ENCODE measurements around the gene VPS33A.

VPS33A gene

GRCh38 chr12:122204167-122205052 lies 61.9 kb downstream of the VPS33A start:
- H3K4me3 ChIP-seq (ENCODE audit: low read length), result peak overlapping the region; percentile 26; the same call in 1 of the 2 replicates
- TF ChIP-seq ZNF274 (IDR thresholded peaks at IDR 0.05; ENCODE audit: low read depth, low read length), result no peak

GRCh38 chr12:122203301-122204166 lies 62.8 kb downstream of the VPS33A start, which contains the start of gene B3GNT4:
B3GNT4 (plus strand) TSS chr12:122203709; CDS start chr12:122204619, 910 bp downstream.
- no peak for TF ChIP-seq ZNF274 (IDR thresholded peaks at IDR 0.05; ENCODE audit: low read depth, low read length)
- H3K4me3 ChIP-seq (ENCODE audit: low read length), result peak within 1 kb of the TSS; percentile 53; the same call in 1 of the 2 replicates

GRCh38 chr12:122202811-122203210 lies 63.5 kb downstream of the VPS33A start:
- H3K4me3 ChIP-seq (ENCODE audit: low read length), result peak overlapping the region; percentile 53; the same call in 1 of the 2 replicates

GRCh38 chr12:122202017-122202416 lies 64.3 kb downstream of the VPS33A start:
- H3K4me3 ChIP-seq (ENCODE audit: low read length), result no peak overlapping the region
- TF ChIP-seq ZNF274 (IDR thresholded peaks at IDR 0.05; ENCODE audit: low read depth, low read length), result no peak

- no peak for TF ChIP-seq ZNF274 (IDR thresholded peaks at IDR 0.05; ENCODE audit: low read depth, low read length)
- no peak overlapping the region for H3K4me3 ChIP-seq (ENCODE audit: low read length)
Observed at GRCh38 chr12:122201381-122201780, 64.9 kb downstream of the VPS33A start.

GRCh38 chr12:122200541-122201175 lies 65.6 kb downstream of the VPS33A start:
- TF ChIP-seq ZNF274 (IDR thresholded peaks at IDR 0.05; ENCODE audit: low read depth, low read length), result no peak
- H3K4me3 ChIP-seq (ENCODE audit: low read length), result no peak overlapping the region

- H3K4me3 ChIP-seq (ENCODE audit: low read length), result no peak overlapping the region
- no peak for TF ChIP-seq ZNF274 (IDR thresholded peaks at IDR 0.05; ENCODE audit: low read depth, low read length)
Observed at GRCh38 chr12:122199484-122200355, 66.6 kb downstream of the VPS33A start.

- TF ChIP-seq ZNF274 (IDR thresholded peaks at IDR 0.05; ENCODE audit: low read depth, low read length), result no peak
- H3K4me3 ChIP-seq (ENCODE audit: low read length), result no peak overlapping the region
Observed at GRCh38 chr12:122197612-122197966, 68.7 kb downstream of the VPS33A start.

- TF ChIP-seq ZNF274 (IDR thresholded peaks at IDR 0.05; ENCODE audit: low read depth, low read length), result no peak
- H3K4me3 ChIP-seq (ENCODE audit: low read length), result no peak overlapping the region
Observed at GRCh38 chr12:122195405-122195804, 70.9 kb downstream of the VPS33A start.

GRCh38 chr12:122194804-122195203 lies 71.5 kb downstream of the VPS33A start:
- H3K4me3 ChIP-seq (ENCODE audit: low read length), result no peak overlapping the region
- no peak for TF ChIP-seq ZNF274 (IDR thresholded peaks at IDR 0.05; ENCODE audit: low read depth, low read length)

GRCh38 chr12:122192441-122192840 lies 73.9 kb downstream of the VPS33A start:
- no peak for TF ChIP-seq ZNF274 (IDR thresholded peaks at IDR 0.05; ENCODE audit: low read depth, low read length)
- H3K4me3 ChIP-seq (ENCODE audit: low read length), result no peak overlapping the region

GRCh38 chr12:122190842-122191668 lies 75.2 kb downstream of the VPS33A start:
- no peak overlapping the region for H3K4me3 ChIP-seq (ENCODE audit: low read length)
- no peak for TF ChIP-seq ZNF274 (IDR thresholded peaks at IDR 0.05; ENCODE audit: low read depth, low read length)

All from GM08714 (cell line).